HG02678 (cell line): Measurements from ENCODE around the gene ACVRL1.

ENCODE experiments used
- ATAC-seq: cut with Tn5 transposase; IDR thresholded peaks from one replicate; pipeline ENCODE4 v1.9.1; 2021; ENCODE audit warnings: mild to moderate bottlenecking, moderate library complexity; ENCODE audit not compliant: unreplicated experiment

The ACVRL1 gene

DNA sequence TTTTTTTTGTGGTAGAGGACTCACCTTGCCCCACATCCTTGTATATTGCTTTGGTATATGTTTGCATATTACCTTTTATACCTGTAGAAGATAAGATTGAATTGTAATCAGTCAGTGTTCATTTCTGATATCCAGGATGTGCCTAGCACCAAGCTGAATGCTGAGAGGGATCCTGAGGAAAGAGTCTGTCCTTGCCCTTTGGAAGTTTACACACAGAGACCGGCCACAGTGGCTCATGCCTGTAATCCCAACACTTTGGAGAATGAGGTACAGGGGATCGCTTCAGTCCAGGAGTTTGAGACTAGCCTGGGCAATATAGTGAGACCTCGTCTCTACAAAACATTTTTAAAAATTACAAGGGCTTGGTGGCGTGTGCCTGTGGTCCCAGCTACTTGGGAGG lies 52.6 kb downstream of the ACVRL1 start:
- ATAC-seq: no peak

DNA sequence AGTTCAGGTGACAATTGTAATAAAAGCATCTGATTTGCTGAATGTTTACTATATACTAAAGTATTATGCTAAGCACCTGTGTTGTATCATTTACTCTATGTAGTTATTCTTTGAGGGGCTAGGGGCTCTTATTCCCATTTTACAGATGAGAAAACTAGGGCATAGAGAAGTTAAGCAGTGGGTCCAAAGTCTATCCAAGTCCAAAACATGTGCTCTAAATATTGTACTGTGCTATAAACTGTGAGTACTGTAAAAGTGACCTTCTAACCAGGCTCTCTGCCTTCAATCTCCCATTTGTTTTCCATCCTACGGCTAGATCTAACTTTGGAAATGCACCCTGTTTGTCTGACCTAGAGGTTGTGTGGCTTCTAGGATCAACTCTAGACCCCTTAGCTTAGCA lies 53.2 kb downstream of the ACVRL1 start:
- no peak for ATAC-seq

DNA sequence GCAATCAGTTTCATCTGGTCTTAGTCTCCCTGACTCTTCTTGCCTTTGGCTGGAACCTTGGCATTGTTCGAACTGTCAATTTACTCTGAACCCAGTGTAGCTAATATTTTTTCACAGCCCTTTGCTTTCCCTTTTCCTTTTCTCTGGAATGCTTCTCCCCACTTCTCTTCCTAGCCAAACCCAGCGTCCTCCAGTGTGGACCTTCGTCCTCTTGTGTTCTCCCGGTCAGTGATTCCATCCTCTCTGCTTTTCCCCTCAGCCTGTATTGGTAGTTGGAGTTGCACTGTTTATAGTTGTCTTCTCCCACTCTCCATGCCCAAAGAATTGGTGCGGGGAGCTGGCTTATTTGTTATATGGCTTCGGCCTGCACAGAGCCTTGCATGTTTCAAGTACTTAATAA lies 53.6 kb downstream of the ACVRL1 start:
- ATAC-seq: no peak

DNA sequence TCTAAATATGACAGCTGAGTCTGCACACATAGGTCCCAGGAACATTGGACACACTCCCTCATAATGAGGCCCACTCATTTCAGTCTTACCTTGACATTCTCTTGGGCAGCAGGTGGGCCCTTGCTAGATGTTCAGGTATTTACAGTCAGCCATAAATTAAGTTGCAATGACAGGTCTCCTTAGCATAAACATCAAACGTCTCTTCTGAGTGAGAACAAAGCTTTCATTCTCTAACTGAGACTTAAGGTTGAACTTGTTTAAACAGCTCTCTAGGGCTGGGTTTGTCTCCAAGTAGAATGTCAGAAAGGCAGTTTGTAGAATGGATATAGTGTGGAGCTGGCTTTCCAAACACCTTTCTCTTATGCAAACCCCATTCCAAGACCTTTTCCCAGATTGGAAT lies 54.5 kb downstream of the ACVRL1 start:
- ATAC-seq: no peak

DNA sequence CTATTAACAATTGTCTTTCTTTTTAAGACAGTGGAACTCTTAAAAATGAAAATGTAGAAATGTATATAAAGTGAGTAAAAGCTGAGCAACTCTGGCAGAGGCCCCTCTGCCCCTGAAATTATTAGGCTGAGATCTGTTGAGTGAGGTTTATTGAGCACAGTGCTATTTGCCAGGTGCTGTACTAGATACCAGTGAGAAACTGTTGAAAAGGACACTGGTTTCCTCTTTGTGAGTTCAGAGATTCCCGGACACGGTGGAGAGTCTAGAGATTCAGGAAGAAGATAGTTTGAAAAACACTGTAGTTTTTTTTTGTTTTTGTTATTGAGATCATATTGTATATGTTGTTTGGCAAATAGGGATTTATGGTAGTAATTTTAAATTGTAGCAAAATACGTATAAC lies 55.4 kb downstream of the ACVRL1 start:
- no peak for ATAC-seq

DNA sequence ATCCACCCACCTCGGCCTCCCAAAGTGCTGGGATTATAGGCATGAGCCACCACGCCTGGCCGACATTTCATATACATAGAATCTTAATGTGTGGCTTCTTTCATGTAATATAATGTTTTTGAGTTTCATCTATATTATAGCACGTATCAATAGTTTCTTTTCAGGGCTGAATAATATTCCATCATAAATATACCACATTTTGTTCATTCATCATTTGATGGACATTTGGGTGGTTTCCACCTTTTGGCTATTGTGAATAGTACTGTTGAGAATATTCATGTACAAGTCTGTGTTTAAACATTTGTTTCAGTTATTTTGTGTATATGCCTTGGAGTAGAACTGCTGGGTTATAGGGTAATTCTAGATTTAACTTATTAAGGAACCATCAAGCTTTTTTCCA lies 56.2 kb downstream of the ACVRL1 start:
- no peak for ATAC-seq

DNA sequence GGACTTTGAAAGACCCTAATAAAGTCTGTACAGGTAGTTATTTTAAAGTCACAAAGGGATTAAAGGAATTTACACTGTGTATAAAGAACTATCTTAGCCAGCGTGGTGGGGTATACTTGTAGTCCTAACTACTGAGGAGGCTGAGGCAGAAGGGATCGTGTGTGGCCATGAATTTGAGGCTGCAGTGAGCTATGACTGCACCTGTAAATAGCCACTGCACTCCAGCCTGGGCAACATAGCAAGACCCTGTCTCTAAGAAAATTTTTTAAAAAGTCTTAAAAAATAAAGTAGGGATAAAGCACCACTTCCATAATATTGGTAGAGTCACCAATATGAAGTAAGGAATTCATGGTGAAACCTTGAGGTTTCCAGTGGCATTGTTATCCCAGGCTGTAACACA lies 62.3 kb downstream of the ACVRL1 start:
- no peak for ATAC-seq

DNA sequence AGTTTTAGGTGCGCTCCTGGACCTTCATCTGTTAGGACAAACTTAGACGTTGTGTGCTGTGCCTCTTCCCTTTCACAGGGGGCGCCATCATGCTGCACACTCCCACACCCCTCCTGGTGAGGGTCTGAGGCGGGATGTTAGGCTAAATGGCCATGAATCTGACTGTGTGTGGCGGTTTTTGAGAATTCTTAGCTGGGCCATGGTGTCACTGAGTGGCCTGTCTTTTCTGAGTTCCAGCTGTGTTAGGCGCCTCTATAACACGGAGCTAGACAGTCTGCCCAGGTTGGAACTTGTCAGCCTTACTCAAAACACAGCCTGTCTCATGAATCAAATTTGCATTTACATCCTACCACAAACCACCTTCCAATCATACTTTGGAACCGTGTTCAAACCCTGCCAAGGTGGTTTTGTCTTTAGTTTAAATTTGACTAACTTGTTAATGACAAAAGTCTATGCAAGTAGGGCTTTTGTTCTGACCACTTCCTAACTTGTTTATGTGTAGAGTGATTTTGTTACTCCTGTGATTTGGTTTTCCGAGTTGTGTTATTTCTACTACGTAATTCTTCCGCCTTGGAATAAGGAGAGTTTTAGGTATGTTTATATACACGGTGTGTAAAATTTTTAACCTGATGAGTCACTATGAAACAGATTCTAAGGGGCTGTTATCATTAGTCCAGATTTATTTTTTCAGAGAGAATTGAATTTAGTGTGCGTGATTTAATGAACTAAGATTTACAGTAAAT lies 63.8 kb downstream of the ACVRL1 start:
- peak; percentile 90 for ATAC-seq

DNA sequence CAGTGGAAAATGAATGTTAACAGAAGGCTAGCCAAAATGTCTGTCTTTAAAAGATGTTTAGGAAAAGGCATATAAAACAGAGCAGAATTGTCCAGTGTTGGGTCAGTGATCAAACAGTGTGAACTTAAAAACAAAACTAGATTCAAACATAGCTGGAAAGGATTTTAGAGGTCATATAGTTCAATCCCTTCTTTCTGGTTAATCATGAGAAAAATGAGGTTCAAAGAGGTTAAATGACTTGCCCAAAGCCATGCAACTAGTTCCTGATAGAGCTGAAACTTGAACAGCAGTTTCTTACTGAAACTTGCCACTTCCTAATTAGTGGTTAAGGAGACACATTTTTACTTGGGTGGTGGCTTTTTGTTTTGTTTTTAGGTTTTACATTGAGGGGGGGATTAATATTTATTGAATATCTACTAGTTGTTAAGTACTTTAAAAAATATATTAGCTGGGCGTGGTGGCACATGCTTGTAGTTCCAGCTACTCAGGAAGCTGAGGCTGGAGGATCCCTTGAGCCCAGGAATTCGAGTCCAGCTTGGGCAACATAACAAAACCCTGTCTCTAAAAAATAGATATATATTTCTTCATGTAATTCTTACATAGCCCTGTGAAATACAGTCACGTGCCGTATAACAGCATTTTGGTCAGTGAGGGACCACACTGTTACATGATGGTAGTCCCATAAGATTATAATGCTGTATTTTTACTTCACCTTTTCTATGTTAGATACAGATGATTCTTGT lies 64.5 kb downstream of the ACVRL1 start:
- ATAC-seq: peak; percentile 35

DNA sequence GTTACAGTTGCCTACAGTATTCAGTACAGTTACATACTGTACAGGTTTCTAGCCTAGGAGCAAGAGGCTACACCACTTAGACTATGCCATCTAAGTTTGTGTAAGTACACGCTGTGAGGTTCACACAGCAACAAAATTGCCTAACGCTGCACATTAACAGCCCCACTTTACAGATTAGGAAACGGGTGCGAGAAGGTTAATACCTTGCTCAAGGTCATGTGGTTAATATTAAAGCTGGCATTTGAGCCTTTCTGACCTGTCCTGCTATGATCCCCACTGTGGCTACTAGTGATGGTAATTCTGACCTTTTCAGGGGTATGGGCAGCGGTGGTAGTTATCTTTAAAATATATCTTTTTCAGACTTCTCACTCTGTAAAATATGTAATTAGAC lies 65.1 kb downstream of the ACVRL1 start:
- no peak for ATAC-seq

DNA sequence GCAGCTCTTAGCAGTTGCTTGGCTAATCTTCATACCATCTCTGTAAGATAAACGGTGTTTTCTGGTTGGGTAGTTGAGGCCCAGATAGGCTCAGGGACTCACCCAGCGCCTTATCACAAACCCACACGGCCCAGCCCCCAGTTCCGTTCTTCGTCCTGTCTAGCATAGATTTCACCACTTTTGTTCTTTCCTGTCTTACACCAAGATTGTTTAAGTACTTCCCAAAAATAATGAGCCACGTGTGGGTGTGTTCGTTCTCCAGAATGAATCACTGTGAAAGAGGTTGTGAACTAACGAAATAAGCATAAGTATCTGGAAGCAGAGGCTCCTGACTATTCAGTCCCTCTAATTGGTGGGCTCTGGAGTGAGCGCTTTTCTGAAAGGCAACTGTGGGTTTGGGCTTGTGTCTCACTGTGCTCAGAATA lies 65.6 kb downstream of the ACVRL1 start:
- no peak for ATAC-seq
